Hematopoietic multipotent progenitor cell treated with erythropoietin and hydrocortisone succinate and interleukin-3 and kit ligand, for 4 days (in vitro differentiated cells): Measurements from ENCODE around the gene STXBP4.
"Not testable (repeated sequence)": the region's sequence is repeated elsewhere in the genome, so short reads cannot be mapped to it uniquely, and the experiment has no call there.

ENCODE experiments used
- DNase-seq: peaks from one replicate; pipeline ENCODE4 v3.0.0-alpha.2; 2015

Gene STXBP4

DNA sequence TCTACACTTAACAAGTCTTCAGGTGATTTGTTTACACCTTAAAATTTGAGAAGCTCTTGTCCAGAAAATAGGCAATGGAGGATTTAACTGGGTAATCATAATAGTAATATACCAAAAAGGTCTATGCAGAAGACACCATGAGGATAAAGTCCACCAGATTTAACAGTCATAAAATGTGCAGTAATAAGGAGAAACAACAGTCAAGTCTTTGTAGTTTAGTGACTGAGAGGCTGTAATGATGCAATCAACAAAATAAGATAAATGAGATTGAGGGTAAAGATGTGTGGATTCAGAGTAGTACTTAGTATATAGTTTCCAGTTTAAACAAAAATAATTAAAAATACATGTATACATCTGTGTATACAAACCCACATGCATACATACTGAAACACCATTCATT lies 91.2 kb downstream of the STXBP4 start:
- DNase-seq = no peak

DNA sequence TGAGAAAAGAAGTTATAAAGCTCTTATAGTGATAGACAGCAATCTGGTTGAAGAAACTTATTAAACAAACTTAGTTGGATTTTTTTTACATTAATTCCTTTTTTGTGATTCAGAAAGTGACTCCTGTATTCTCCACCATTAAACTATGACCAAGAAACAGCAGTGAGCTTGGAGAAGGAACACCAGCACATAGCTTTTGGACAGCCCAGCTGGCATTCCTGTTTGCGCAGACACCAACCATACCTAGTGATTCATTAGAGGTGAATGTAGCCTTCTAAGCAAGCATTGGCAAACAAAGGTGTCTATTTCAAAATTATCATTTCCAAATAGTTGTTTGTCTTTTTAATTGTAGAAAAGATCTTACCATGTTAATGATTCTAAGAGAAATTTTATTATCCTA lies 94.4 kb downstream of the STXBP4 start:
- DNase-seq = no peak

DNA sequence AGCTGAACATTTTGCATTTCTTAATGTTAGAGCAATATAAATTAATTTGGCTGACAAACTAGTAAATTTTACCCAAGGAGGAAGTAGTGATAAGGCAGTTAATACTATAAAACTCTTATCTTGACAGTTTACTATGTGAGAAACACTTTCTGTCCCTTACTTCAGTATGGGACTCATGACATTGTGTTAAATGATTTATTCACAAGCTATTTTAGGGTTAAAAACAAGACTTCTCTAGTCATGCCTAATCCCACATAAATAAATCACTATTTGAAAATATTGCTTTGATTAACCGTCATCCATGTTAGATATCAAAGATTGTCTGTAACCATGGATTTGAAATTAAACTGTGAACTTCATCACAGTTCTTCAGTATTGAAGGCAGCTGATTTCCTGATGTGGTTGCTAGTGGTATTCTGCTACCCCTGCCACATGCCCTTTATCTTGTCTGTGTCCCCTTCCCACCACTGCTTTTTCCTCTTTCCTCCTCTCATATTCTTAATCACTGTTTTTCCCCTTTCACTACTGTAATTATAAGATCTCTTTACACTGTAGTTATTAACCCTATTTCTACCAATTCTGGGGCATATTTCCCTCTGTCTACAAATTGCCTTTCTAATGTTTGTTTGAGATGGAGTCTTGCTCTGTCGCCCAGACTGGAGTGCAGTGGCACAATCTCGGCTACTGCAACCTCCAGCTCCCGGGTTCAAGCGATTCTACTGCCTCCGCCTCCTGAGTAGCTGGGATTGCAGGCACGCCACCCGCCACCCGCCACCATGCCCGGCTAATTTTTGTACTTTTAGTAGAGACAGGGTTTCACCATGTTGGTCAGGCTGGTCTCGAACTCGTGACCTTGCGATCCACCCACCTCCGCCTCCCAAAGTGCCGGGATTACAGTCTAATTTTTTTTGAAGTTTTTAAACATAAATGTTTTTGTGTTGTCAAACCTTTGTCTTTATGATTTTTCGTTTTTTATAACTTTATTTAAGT lies 95.6 kb downstream of the STXBP4 start:
- DNase-seq = peak; percentile 47

DNA sequence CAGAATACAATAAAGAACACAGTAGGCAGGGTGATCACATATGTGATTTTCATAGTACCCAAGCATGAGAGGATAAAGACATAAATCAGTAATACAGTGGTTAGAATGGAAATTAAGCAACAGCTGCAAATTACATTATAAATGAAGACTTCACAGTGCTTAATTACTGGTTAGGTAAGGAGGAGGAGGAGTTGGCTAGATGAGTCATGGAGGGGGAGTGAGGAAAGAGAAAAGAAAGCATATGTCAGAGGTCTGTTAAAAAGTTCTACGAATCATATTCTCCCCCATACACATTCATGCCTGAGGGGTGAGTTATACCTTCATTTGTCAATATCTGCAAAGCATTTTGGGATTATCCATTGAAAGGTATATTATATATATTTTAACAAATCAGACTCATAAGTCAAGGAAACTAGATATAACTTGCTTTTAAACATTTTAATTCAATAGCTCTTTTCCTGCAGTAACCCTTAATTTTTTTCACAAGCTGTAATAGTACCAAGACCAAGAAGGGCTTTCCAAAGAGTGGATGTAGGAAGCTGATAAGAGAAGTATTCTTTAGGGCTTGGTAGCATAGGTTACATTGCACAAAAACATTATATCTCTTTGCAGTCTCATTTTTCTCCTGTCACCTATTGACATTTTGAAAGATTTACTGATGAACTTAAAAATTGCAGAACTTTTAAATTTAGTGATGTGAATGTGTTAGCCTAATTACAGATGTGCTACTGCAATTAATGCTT lies 99.3 kb downstream of the STXBP4 start:
- DNase-seq = peak; percentile 62

DNA sequence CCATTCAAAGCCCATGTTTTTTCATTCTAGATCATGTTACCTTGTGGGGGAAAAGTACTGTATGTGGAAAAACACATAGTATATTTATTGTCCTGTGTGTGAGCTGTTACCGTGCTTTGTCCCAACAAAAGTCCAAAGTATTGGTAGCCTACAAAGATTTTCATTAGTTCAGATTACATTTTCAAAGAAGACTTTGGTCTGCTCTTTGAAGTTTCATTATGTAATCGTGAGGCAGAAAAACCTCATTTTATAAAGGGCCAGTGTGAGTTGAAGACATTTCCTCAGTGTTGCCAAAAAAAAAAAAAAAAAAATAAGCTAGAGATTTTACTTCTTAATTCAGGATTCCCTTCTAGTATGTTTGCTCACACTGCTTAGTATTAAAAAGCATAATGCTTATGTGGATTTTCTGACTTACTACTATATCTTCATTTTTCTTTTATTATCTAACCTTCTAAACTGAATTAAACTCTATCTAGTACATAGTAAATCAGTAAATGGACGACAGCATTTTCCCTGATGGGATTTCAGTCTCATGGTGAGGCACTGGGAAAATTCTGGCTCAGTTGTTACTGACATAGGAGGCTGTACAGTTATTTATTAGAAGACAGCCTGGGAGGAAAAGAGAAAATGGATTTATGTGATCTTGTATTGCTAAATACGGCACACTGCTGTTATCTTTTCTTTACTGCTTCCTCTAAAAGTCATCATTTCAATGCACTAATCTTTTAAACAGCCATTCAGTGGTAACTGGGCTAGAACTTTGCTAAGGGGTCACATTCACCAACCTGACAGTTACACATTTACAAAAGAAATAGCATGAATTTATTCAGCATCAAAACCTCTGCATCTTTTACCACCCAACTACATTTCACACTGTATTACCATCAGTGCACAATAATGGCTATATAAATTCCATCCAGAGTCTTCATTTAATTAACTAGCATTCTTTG lies 100.6 kb downstream of the STXBP4 start:
- peak; percentile 72 for DNase-seq

DNA sequence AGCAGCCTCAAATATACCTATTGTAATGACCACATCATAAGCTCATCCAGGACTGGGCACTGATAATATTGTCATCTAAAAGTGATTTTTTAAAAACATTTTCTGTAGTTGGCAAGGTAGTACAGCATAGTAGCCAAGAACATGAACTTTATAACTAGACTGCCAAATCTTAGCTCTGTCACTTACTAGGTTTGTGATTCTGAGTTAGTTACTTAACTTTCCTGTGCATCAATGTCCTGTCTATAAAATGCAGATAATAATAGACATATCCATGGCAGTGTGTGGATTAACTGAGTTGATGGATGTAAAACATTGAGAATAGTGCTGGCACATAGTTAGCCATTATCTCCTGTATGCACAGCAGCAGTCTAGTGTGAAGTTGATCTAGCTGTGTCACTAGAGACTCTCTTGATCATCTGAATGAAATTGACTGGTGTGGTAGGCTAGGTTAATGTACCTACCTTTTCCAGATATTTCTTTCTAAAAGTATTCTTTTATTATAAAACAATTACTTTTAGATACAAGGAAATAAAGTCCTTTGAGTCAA lies 101.5 kb downstream of the STXBP4 start:
- no peak for DNase-seq

DNA sequence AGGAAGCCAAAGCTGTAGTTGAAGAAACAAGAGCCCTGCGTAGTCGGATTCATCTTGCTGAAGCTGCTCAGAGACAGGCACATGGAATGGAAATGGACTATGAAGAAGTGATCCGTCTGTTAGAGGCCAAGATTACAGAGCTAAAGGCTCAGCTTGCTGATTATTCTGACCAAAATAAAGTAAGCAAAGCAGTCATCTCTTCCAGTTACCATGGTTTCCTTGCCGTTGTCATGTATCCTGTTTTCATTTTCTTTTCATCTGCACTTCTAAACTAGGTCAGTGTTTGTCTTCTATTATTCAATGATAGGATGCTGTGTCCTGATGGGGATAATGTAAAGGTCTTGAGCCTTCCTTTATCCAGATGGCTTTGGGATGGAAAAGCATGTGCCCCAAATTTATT lies 104.3 kb downstream of the STXBP4 start:
- DNase-seq = no peak

DNA sequence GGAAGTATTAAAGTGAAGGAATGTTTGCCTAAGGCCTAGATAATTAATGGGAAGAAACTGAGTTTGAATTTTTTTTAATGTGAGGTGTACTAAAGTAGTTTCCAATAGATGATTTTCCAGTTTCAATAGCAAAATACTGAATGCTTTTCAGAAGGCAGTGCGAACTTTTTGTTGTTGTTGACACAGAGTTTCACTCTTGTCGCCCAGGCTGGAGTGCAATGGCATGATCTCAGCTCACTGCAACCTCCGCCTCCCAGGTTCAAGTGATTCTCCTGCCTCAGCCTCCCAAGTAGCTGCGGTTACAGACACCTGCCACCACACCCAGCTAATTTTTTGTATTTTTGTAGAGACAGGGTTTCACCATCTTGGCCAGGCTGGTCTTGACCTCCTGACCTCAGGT lies 104.9 kb downstream of the STXBP4 start:
- not testable (repeated sequence) for DNase-seq

DNA sequence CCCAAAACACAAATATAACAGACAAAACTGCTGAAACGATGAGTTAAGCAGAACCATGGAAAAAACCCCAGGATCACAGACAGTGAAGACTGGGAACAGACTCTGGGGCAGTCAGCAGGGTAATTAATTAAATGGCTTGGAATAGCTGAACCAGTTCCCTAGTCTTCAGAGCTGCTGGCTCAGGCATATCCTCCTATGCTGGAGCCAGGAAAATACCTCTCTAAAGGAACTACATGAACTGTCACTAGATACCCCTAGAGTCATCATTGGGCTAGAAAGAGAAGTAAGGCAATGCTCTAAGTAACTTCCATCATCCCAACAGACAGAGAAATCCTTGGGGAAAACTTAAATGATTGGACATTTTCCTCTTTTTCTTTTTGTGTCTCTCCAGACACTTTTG lies 113.0 kb downstream of the STXBP4 start:
- no peak for DNase-seq

DNA sequence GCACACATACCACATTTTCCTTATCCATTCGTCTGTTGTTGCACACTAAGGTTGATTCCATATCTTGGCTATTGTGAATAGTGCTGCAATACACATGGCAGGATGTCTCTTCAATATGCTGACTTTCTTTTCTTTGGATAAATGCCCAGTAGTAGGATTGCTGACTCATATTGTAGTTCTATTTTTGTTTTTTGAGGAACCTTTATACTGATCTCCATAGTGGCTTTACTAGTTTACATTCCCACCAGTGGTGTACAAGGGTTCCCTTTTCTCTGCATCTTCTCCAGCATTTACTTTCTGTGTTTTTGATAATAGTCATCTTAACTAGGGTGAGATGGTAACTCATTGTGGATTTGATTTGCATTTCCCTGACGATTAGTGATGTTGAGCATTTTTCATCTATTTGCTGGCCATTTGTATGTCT lies 118.1 kb downstream of the STXBP4 start:
- peak; percentile 91 for DNase-seq

DNA sequence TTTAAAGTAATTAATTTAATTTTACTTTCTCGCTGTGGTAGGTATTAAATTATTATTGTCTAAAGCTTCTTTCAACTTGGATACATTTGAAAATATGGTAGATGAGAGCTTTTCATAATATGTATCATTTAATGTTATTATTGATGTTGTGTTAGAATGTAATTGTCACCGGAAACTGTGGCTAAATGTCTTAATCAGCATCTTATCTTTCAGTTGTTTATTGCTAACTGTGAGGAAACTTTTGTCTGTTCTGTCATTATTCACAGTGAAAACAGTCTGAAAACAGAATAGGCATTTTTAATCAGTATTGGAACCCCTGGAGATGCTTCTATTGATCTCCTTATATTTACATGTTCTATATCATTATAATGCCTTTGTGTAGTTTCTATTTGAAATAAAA lies 120.7 kb downstream of the STXBP4 start:
- peak; percentile 51 for DNase-seq

DNA sequence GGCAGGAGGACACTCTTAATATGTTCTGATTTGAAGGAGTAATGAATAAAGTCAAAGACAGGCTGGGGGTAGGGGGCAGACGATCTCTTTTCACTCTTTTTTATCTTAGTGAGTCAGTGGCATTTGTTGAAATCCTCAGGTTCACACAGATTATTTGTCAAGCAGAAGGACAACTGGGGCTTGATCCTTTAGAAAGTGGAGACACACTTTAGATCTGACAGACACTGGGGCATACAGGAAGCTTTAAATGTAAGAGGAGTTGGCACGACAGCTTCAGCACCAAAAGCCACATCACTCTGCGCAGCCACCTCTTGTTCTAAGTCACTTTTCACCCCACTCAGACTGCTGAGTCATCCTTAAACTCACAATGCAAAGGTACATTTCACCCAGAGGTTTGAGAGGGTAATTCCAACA lies 121.5 kb downstream of the STXBP4 start:
- DNase-seq = peak; percentile 86

DNA sequence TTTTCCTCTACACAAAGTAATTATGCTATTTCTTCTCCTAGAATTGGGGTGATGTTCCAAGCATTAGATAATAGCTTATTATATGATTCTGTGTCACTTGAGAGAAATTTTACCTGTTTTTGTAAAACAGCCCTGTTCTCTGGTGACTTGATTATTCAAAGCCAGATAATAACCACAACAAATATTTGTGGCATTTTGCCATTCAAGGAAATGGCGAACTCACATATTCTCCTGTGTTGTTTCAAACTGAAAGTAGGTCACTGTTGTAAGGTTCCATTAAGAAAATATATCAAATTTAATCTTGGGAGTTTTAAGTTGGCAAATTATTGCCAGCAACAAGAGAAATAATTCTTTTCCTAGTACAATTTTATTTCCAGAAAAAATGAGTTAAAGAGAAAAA lies 124.8 kb downstream of the STXBP4 start:
- no peak for DNase-seq

DNA sequence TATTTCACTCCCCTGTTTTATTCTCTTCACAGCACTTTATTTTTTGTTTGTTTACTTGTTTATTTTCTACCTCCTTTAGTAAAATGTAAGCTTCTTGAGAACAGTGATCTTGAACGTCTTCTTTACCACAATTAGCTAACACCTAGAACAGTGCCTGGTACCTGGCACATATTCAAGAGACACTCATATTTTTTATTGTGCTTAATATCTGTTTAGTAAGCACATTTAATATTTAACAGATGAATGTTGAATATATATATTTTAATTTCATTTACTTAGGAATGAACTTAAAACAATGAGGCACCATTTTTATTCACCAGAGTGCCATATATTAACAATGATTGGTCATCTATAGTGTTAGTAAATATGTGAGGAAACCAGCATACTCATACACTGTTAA lies 130.2 kb downstream of the STXBP4 start:
- no peak for DNase-seq

DNA sequence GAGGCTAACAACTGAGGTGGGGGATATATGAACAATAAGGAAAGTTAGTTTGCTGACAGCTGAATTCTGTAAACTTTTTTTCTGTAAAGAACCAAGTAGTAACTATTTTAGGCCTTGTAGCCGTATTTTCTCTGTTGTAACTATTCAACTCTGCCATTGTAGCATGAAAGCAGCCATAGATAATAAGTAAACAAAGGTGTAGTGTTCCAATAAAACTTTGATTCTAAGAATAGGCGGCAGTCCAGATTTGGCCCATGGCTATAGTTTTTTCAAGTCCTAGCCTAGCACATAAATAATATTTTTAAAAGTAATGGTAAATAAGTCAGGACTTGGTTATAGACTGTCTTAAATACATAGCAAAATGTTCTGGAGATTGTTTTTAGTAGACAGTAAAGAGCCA lies 142.0 kb downstream of the STXBP4 start:
- DNase-seq = no peak

DNA sequence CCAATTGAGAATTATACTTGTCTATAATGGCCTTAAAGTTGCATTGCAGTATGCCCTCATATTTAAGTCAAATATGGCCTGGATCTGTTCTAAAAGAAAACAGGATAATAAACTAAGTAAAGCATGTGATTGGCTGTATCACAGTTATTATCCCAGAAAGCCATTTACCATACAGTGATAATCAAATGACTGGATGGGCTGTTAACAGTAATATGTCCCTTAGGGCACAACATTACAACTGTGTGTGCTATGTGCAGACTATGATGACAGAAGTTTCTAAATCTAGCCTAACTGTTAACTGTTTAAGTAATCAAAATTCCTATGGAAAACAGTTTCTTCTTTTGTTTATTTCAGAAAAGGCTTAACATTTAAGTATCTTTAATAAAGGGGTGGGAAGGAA lies 145.7 kb downstream of the STXBP4 start:
- no peak for DNase-seq

DNA sequence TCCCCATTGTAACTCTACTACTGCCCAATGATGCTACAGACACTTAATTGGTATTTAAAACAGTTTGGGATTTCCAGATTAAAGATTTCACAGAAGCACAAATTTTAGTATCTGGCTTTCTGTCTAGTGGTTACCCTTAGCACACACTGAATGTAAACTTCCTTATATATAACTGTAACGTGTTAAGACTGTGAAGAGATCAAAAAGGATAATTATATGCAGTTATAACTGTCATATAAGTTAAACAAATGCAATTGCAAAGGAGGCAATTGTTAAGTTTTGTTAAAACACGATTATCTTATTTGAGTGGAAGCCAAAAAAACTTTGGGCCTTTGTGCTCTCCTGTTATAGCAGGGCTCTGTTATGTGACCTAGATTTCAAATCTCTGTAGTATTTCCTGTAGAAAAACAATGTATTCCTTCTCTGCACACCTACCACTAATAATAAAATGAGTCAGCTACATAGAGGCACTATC lies 147.9 kb downstream of the STXBP4 start:
- peak; percentile 17 for DNase-seq

DNA sequence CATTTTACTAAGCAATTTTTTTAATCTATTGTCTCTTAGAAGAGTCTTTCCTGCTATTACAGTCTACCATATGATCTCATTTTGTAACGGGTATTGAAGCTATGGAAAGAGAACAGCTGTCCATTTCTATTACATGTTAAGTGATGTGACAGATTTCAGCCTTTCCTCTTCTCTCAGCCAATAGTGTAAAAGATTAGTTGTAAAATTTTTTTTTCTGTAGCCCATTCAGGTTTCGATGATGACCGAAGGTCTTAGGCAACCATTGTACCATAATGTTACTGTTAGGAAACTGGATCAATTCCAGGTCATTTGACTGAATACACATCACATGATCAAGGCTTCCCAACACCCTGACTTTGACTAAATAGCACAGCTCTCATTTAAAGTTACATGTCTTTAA lies 148.6 kb downstream of the STXBP4 start:
- DNase-seq = no peak

DNA sequence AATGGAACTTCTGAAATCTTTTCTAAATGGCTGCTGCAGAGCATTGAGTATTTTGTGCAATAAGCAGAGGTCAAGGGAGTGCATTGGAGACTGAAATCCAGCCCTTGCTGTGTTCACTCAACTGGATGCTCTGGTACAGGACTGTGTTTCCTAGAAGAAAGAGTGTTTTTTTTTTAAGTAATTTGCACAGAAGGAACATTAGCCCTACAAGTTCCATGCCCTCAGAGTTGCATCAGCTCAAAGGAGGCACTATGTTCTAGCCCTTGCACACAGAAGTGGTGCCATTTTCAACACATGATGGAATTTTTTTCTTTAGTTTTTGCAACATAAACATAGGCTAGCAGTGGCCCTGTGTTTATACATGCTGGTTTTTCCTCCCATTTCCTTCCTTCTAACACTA lies 152.1 kb downstream of the STXBP4 start:
- no peak for DNase-seq

DNA sequence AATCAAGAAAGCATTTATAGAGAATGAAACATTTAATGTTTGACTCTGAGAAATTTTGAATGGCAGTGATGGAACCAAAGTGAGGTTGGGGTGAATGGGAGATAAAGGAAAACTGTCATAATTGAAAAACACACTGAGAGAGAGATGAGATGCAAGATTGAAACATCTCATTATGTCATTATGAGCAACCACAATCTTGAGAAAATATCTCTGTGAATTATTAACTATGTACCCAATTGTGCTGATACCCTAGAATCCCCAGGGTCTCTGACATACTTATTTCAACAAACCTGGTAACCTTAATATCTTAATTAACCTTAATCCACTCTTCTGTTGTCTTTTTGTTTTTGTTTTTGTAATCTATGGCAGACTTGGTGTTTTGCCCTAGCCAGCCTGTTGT lies 152.7 kb downstream of the STXBP4 start:
- DNase-seq = no peak

DNA sequence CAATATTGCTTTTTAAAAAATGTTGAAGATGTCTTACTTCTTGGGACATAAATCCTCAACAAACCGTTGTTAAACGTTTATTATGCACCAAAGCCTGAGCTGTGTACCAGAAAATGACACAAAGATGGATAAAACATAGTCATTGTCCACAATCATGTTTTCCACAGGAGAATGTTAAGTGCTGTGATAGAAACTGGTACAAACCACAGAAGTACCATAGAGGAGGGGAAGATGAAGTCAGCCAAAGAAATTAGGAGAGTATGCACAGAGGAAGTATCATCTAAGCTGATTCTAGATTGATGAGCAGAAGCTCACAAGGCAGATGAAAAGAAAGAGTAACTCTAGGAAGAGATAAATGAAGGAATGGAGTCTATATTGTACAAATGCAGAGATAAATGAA lies 153.5 kb downstream of the STXBP4 start:
- DNase-seq = no peak

DNA sequence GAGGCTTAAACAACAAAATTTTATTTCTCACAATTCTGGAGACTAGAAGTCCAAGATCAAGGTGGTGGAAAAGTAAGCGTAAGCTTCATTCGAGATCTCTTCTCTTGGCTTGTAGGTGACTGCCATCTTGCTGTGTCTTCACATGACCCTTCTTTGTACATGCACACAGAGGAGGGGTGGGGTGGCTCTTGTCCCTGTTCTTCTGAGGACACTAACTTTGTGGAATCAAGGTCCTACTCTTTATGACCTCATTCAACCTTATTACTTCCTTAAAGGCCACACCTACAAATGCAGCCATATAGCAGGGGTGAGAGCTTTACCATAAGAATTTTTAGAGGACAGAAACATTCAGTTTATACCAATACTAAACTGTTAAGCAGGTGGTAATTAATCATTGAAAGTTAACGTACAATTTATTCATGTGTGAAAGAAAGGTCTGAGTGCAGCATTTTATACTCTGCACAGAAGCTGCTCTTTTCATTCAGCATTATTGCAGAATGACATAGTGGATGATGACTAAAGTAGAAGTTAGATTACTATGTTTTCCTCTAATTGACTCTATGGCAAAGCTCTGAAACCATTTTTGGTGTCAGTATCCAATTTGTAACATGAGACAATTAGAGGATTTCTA lies 156.3 kb downstream of the STXBP4 start:
- no peak for DNase-seq
